ENCODE data around the gene ARMC5. TPM values are rescaled to one million over a fixed set of nuclear protein-coding genes. Genes with fewer than 3 reads are reported as not detected.
A peak's percentile ranks its signal among the peaks of the same experiment; 100 is the strongest.

The ARMC5 gene
- total RNA-seq, 1 experiment from 2014 or later, result 10.1 TPM

- no peak overlapping the region for H3K4me3 Mint-ChIP-seq (ENCODE audit: unreplicated experiment)
- no peaks in the 10 kb centered on the region for H3K9me3 Mint-ChIP-seq (ENCODE audit: unreplicated experiment)
- no peaks in the 10 kb centered on the region for H3K4me1 Mint-ChIP-seq (ENCODE audit: insufficient read depth, unreplicated experiment)
- no peak for DNase-seq (ENCODE audit: unreplicated experiment)
- POLR2A ChIA-PET, result no interaction called here
- H3K36me3 Mint-ChIP-seq (ENCODE audit: insufficient read depth, unreplicated experiment), result peaks cover 14% of the 10 kb centered on the region
- TF ChIP-seq CTCF (IDR thresholded peaks at IDR 0.05; ENCODE audit: unreplicated experiment), result no peak
- CTCF ChIA-PET, result interaction anchor here (1.1 to 4.1 kb wide), 3 partner anchors 21 to 211 kb away, joined by 3 to 19 read pairs (median 6); partner anchors contain the start of gene ARMC5
- peaks cover 3% of the 10 kb centered on the region for H3K27me3 Mint-ChIP-seq (ENCODE audit: insufficient read depth, unreplicated experiment)
- BruUV-seq (replicated peaks), result no TSS peak
- intact Hi-C loops (cut with micrococcal nuclease), result no loop called here
- no peak overlapping the region for H3K27ac Mint-ChIP-seq (ENCODE audit: low read depth, unreplicated experiment)
Measured at GRCh38 chr16:31486045-31486444, 26.7 kb downstream of the ARMC5 start.

- ChIA-PET CTCF (interaction anchor here (0.6 to 4.1 kb wide), 6 partner anchors 20 to 382 kb away, joined by 3 to 19 read pairs (median 4); partner anchors contain the start of genes ARMC5 and ZNF843), POLR2A (interaction anchor here (0.6 to 1.0 kb wide), 3 partner anchors 10 to 24 kb away, joined by 3 read pairs; no protein-coding TSS in a partner anchor)
- H3K27ac Mint-ChIP-seq (ENCODE audit: low read depth, unreplicated experiment), result no peak overlapping the region
- H3K9me3 Mint-ChIP-seq (ENCODE audit: unreplicated experiment), result no peaks in the 10 kb centered on the region
- no peak for TF ChIP-seq CTCF (IDR thresholded peaks at IDR 0.05; ENCODE audit: unreplicated experiment)
- H3K36me3 Mint-ChIP-seq (ENCODE audit: insufficient read depth, unreplicated experiment), result peaks cover 14% of the 10 kb centered on the region
- DNase-seq (ENCODE audit: unreplicated experiment), result no peak
- no peaks in the 10 kb centered on the region for H3K4me1 Mint-ChIP-seq (ENCODE audit: insufficient read depth, unreplicated experiment)
- intact Hi-C loops (cut with micrococcal nuclease), result no loop called here
- H3K4me3 Mint-ChIP-seq (ENCODE audit: unreplicated experiment), result peak overlapping the region; percentile 71
- BruUV-seq (replicated peaks), result no TSS peak
- no peaks in the 10 kb centered on the region for H3K27me3 Mint-ChIP-seq (ENCODE audit: insufficient read depth, unreplicated experiment)
Measured at GRCh38 chr16:31487071-31487719, 27.9 kb downstream of the ARMC5 start.

- peak; percentile 17 for DNase-seq (ENCODE audit: unreplicated experiment)
- BruUV-seq (replicated peaks), result no TSS peak
- peaks cover 14% of the 10 kb centered on the region for H3K36me3 Mint-ChIP-seq (ENCODE audit: insufficient read depth, unreplicated experiment)
- peak overlapping the region; percentile 71 for H3K4me3 Mint-ChIP-seq (ENCODE audit: unreplicated experiment)
- H3K9me3 Mint-ChIP-seq (ENCODE audit: unreplicated experiment), result no peaks in the 10 kb centered on the region
- CTCF ChIA-PET, result interaction anchor here (1.1 to 4.1 kb wide), 2 partner anchors 28 to 45 kb away, joined by 5 to 19 read pairs; partner anchors contain the start of genes ARMC5 and ZNF843
- H3K4me1 Mint-ChIP-seq (ENCODE audit: insufficient read depth, unreplicated experiment), result no peaks in the 10 kb centered on the region
- TF ChIP-seq CTCF (IDR thresholded peaks at IDR 0.05; ENCODE audit: unreplicated experiment), result no peak
- POLR2A ChIA-PET, result interaction anchor here (0.6 to 1.0 kb wide), 5 partner anchors 9 to 27 kb away, joined by 3 to 4 read pairs (median 3); no protein-coding TSS in a partner anchor
- intact Hi-C loops (cut with micrococcal nuclease), result no loop called here
- no peak overlapping the region for H3K27ac Mint-ChIP-seq (ENCODE audit: low read depth, unreplicated experiment)
- H3K27me3 Mint-ChIP-seq (ENCODE audit: insufficient read depth, unreplicated experiment), result no peaks in the 10 kb centered on the region
Measured at GRCh38 chr16:31487720-31488467, 28.6 kb downstream of the ARMC5 start.
